Inflammatory macrophage (primary cell): Measurements from ENCODE around the gene IGBP1.
"Not testable (repeated sequence)": the region's sequence is repeated elsewhere in the genome, so short reads cannot be mapped to it uniquely, and the experiment has no call there.

Experiments used
- DNase-seq, 2 donors: peaks; one replicate each; pipeline ENCODE4 v3.0.0-alpha.2; 2020 to 2022
- total RNA-seq, 18 experiments: gene quantifications; one replicate each; lab custom pipeline; 2026; ENCODE audit warnings: mixed read lengths in 6 of 18, inconsistent platforms in 2 of 18; lab: John Stamatoyannopoulos, UW

IGBP1 gene
- 17.1 to 56.0 (median 34.2) reads per million in 18 experiments for total RNA-seq

- DNase-seq, result peak; percentile 86 to 89
Observed at GRCh38 chrX:70133303-70134115, at the start of gene IGBP1. IGBP1 (plus strand) TSS chrX:70133447; CDS start chrX:70133948, 501 bp downstream.

- DNase-seq, result no peak
Observed at GRCh38 chrX:70084592-70085240, 48.5 kb upstream of the IGBP1 start.

GRCh38 chrX:70087857-70088630 lies 45.2 kb upstream of the IGBP1 start:
- no peak for DNase-seq

- DNase-seq, result no peak
Observed at GRCh38 chrX:70088751-70089150, 44.5 kb upstream of the IGBP1 start.

- no peak for DNase-seq
Observed at GRCh38 chrX:70089604-70090297, 43.5 kb upstream of the IGBP1 start.

GRCh38 chrX:70092247-70092646 lies 41.0 kb upstream of the IGBP1 start:
- DNase-seq, result no peak

GRCh38 chrX:70096052-70096451 lies 37.2 kb upstream of the IGBP1 start:
- DNase-seq, result no peak

GRCh38 chrX:70105229-70105628 lies 28.0 kb upstream of the IGBP1 start:
- DNase-seq, result no peak

- DNase-seq, result not testable (repeated sequence)
Observed at GRCh38 chrX:70111436-70112026, 21.7 kb upstream of the IGBP1 start.

GRCh38 chrX:70117738-70118137 lies 15.5 kb upstream of the IGBP1 start:
- DNase-seq, result no peak

GRCh38 chrX:70123014-70123413 lies 10.2 kb upstream of the IGBP1 start:
- DNase-seq, result not testable (repeated sequence)

- no peak for DNase-seq
Observed at GRCh38 chrX:70124678-70125077, 8.6 kb upstream of the IGBP1 start.

GRCh38 chrX:70128071-70128470 lies 5.2 kb upstream of the IGBP1 start:
- no peak for DNase-seq

- DNase-seq, result peak in 1 of 2 donors; percentile 2
Observed at GRCh38 chrX:70129816-70130215, 3.4 kb upstream of the IGBP1 start.

- peak in 1 of 2 donors; percentile 2 for DNase-seq
Observed at GRCh38 chrX:70132224-70132623, 1.0 kb upstream of the IGBP1 start.

GRCh38 chrX:70132877-70133302 lies 357 bp upstream of the IGBP1 start:
- no peak for DNase-seq

- DNase-seq, result no peak
Observed at GRCh38 chrX:70134116-70134477, 850 bp downstream of the IGBP1 start.

- DNase-seq, result no peak
Observed at GRCh38 chrX:70138622-70139021, 5.4 kb downstream of the IGBP1 start.

GRCh38 chrX:70139736-70140135 lies 6.5 kb downstream of the IGBP1 start:
- DNase-seq, result no peak

GRCh38 chrX:70141373-70141772 lies 8.1 kb downstream of the IGBP1 start:
- no peak for DNase-seq

- no peak for DNase-seq
Observed at GRCh38 chrX:70166601-70167590, 33.6 kb downstream of the IGBP1 start.
